HG03432 (cell line): ENCODE results near the gene BMP5.
"Not testable (repeated sequence)": the region's sequence is repeated elsewhere in the genome, so short reads cannot be mapped to it uniquely, and the experiment has no call there.

Source experiments
- ATAC-seq: cut with Tn5 transposase; IDR thresholded peaks from one replicate; pipeline ENCODE4 v1.9.1; 2021; ENCODE audit warnings: mild to moderate bottlenecking, moderate library complexity; ENCODE audit not compliant: unreplicated experiment

Gene BMP5

DNA sequence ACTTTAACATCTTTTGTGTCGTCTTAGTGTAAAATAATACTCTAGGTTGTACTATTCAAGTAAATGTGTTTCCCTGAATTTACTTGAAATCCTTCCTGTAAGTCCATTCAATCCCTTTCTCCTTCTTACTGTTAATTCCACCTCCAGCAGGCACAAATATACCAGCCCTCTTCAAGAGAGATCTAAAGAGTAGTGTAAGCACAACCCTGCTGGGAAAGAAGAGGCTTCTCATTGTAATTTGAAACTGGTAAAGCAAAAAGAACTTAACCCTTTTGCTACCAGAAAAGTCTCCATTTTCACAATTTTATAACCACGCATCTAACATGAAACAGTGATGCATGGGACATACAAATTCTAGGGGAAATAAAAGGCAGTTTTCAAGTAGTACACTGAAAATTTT is at the start of gene BMP5:
Gene BMP5, minus strand, starts transcription at position 191 of the 400 bp plus-strand sequence. CDS start 725 bp downstream, outside the sequence.
- no peak for ATAC-seq

DNA sequence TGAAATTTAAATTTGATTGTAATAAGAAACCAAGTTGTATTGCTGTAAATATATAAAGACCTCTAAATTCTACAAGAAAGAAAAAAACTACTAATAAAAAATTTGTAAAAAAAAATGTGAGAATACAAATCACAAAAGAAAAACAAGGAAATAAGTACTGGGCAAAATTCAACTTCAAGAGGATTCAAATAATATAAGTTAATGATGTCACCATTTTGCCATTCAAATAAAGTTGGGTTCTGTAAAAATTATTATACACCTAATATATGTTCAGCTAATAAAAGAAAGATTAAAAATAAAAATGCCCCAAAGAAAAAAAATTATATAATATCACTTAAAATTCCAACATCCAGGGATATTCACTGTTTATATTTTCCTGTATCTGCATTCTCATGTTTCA is 47.0 kb upstream of the BMP5 start:
- no peak for ATAC-seq

DNA sequence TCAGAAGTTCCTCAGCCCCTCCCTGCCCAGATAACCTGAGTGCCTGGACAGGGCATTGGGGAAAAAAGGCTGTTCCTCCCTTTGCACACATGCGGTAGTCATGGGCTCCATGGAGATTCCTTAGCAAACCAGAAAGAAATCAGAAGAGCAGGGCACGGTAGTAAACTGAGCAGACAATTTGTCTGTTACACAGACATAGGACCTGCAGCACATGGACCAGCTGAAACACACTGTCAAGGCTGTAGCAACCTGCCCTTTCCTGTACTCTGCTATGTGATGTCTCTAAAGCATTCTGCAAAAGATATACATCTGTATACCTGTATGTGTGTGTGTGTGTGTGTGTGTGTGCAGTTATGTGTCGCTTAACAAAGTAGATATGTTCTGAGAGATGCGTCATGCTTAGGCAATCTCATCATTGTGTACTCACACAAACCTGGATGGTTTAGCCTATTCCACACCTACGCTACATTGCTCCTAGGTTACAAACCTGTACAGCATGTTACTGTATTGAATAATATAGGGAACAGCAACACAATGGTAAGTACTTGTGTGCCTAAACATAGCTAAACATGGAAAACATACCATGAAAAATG is 44.4 kb upstream of the BMP5 start:
- ATAC-seq = no peak

DNA sequence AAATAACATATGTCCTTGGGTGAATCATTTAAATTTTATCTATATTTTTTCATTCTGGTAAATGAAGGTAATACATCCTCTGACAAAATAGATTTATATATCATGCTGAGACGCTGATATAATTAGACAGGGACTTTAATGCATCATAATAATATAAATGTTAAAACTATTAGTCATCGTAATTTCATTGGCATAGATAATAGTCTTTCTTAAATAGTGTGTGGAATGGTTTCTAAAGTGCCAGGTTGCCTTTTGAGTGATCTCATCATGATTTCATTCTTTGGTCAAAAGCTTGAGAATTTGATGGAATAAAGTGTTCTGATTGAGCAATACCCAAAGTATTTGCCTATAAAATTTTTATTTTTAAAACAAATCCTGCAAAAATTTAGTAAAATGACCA is 43.2 kb upstream of the BMP5 start:
- no peak for ATAC-seq

DNA sequence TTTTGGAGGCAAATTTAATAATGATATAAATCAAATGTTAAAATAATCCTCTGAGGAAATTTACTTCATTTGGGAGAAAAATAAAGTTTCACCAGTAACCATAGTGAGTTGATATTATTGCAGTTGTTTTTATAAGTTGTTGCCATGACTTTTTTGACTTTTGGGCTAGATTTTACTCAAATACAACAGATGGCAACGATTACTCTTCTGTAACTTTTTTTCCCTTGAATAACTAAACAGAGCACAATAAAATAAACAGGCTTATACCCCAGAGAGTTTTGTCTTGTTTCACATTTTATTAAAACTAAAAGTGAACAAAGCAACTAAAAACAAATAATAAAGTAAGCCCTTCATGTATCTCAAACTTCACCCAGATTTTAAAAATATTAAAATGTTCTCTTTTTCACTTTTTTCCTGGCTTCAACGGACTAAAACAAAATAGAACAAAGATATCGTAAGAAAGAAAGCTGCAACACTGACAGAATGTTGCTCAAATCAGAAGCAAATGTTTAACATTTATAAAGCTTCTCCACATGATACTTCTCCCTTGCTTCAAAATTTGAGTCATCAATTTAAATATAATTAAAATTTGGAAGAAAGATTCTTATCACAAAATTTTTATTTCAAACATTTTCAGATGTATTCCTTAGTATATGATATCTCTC is 42.5 kb upstream of the BMP5 start:
- no peak for ATAC-seq

DNA sequence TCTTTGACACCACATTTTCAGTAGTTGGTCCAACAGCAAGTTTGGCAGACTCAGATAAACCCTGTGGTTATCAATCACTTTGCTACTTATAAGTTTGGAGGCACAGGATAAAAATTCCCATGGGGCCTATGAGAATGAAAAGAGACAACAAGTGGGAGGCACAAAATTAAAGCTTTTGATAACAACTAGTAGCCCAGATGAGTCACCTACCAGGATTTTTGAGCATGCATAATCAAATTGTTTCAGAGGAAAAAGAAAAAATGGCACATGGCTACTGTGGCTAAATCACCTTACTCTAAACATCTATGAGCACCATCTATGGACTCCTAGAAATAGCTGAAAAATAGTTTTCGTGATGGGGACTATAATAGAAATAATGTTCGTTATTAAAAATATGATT is 40.8 kb upstream of the BMP5 start:
- ATAC-seq = no peak

DNA sequence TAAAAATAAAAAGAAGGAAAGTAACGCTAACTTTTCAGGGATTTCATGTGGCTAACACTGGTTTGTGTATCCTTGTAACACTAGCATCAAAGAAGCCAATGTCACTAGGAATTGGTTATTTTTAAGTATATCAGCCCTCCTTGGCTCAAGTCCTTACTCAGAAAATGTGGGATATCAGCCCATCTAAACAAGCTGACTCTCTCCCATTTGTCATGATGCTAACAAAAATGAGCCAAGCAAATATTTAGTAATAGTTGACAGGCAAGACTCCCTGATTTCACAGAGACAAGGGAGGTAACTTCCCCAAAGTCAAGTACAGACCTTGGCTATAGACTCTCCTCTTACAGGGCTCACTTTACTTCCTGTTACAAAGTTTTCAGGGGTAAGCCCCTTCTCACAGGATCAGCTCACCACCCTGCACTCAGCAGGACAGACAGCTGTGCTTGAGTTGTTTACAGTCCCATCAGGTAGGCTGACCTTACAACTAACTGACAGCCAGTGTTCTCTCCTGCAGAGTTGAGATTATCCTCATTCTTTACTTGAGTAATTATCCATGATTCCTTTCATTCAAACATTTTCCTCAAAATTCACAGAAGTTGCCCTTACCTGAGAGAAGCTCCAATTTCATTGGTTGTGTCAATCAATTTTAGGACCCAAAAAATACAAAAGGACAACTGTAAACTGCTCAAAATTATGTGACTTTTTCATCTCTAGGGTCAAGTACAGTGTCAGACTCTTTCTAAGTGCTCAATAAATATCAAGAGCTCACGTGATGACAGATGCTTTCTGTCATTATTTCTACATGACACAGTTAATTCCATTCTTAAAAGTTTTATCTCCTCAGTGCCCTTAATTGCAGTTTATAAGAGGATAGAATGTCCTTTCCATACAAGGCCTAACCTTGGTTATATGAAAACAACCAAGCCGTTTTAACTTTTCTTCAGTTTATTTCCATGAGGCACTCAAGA is 38.1 kb upstream of the BMP5 start:
- ATAC-seq = peak; percentile 96

DNA sequence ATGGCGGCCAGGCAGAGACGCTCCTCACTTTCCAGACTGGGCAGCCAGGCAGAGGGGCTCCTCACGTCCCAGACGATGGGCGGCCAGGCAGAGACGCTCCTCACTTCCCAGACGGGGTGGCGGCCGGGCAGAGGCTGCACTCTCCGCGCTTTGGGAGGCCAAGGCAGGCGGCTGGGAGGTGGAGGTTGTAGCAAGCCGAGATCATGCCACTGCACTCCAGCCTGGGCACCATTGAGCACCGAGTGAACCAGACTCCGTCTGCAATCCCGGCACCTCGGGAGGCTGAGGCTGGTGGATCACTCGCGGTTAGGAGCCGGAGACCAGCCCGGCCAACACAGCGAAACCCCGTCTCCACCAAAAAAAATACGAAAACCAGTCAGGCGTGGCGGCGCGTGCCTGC is 35.1 kb upstream of the BMP5 start:
- not testable (repeated sequence) for ATAC-seq

DNA sequence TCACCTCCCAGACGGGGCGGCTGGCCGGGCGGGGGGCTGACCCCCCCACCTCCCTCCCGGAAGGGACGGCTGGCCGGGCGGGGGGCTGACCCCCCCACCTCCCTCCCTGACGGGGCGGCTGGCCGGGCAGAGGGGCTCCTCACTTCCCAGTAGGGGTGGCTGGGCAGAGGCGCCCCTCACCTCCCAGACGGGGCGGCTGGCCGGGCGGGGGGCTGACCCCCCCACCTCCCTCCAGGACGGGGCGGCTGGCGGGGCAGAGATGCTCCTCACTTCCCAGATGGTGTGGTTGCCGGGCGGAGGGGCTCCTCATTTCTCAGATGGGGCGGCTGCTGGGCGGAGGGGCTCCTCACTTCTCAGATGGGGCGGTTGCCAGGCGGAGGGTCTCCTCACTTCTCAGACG is 34.5 kb upstream of the BMP5 start:
- not testable (repeated sequence) for ATAC-seq

DNA sequence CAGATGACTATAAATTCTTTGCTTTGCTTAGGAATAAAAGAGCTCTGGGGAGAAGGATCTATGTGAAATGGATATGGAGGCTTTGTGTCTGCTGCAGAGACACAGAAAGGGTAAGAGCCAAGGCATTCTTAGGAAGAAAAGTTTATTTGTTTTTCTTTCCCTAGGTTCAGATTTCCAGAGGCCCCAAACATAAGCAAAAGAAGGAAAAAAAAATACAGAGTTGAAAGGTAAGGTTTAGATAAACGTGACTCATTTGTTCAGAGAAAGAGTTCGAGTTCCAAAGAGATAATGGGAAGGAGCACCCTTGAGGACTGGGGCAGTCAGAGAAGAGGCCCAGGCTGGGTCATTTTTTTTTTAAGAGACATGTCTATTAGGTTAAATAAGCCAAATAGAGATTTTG is 27.4 kb upstream of the BMP5 start:
- ATAC-seq = no peak

DNA sequence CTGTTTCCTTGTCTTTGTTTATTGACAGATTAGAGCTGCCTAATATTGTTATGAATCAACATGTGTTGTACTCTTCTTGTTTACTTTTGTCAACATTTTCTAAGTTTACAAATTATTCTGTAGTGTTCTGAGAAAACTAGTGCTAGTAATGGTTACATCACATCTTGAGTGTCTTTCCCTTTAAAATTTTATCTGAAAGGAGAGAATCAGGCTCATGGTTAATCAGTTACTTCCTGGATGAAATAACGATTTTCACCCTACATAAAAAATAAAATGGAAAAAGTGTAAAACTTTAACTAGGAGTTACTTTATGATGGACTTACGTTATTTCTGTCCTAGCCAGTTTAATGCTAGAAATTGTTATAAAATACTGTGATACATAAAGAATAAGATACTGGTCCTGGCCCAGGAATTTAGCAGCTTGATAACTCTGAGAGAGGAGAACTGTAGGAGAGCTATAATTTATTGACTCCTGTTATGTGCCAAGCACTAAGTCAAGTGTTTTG is 26.4 kb upstream of the BMP5 start:
- ATAC-seq = no peak

DNA sequence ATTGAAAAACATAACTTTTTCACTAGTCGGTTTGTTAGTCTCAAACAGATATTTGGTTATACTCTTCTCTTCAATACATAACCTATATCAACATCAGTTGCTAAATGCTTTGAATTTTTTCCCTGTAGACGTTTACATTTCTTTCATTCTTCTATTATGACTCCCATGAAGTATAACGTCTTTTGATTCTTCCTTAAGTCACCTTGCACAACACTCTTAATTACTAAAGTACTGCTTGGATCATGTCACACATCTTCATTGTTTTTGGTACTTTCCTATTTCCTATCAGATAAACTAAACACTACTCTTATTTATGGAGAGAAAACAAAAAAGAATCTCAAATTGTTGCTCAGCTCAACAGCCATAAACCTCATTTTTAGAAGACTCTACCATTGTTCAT is 23.0 kb upstream of the BMP5 start:
- ATAC-seq = no peak

DNA sequence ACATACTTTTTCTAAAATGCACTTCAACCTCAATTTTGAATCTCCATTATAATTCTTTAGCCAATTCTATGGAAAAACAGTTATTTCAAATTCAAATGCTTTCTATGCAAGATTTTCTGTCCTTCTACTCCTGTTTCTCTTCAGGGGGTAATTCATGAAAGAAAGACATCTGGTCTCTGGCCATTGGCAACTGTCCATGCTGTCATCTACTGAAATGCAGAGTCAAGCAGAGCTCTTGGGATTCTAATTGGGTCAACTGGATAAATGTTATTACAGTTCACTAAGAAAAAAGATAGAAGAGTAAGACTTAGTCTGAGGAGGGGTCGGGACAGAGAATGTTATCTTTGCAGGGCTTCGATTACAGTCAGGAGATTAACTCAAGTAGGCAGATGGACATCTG is 22.0 kb upstream of the BMP5 start:
- no peak for ATAC-seq

DNA sequence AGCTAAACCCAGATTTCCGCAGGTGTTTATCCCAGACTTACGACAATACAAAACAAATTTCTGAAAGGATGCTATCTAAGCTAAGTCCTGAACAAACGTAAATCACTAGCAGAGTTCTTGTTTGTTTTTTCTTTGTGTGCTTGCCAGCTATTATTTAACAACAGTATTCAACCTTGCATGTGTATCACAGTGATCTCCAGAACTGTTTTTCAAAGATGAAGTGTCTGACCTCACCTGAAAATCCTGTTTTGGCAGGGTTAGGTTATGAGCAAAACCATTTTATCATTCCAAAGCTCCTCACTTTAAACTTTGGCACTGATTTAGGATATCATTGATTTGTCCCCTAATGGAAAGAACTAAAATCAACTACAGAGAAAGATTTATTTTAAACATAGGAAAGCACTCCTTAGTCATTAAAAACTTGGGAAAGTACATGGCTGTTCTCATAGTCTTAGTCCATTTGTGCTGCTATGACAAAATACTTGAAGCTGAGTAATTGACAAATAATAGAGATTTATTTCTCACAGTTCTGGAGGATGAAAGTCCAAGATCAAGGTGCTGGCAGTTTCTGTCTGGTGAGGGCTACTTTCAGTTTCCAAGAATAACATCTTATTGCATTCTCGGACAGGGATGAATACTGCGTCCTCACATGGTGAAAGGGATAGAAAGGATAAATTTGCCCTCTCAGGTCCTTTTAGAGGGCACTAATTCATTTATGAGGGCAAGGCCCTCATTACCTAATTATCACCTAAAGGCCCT is 20.8 kb upstream of the BMP5 start:
- ATAC-seq = no peak

DNA sequence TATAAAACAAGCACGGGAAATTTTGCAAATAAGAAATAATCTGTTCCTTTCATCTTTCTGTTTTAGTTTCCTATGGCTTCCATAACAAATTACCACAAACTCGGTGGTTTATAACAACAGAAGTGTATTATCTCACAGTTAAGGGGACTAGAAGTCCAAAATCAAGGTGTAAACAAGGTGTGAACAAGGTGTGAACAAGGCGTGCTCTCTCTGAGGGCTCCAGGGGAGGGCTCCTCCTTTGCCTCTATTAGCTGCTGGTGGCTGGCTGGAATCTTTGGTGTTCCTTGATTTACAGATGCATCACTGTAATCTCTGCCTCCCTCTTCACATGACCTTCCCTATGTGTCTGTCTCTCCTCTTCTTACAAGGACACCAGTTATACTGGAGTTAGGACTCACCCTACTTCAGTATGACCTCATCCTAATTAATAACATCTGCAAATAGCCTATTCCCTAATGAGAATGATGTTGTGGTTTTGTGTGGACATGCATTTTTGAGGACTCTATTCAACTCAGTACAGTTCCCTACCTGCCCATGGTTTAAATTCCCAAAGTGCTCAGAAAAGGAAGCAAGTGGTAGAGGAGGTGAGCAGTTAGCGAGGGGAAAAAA is 17.5 kb upstream of the BMP5 start:
- no peak for ATAC-seq

DNA sequence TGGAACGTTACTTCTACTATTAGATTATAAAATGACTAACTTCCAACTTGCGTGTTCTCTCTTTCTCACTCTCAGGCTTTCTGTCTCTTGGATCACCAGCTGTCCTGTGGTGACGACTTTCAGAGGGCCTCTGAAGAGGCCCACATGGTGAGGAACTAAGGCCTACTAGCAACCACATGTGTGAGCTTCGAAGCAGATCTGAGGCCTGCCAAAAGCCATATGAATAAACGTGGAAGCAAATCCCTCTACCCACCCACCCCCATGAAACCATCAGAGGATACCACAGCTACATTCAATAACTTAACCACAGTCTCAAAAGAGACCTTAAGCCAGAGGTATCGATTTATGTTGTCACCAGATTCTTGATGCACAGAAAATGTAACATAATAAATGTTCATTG is 13.5 kb upstream of the BMP5 start:
- peak; percentile 51 for ATAC-seq

DNA sequence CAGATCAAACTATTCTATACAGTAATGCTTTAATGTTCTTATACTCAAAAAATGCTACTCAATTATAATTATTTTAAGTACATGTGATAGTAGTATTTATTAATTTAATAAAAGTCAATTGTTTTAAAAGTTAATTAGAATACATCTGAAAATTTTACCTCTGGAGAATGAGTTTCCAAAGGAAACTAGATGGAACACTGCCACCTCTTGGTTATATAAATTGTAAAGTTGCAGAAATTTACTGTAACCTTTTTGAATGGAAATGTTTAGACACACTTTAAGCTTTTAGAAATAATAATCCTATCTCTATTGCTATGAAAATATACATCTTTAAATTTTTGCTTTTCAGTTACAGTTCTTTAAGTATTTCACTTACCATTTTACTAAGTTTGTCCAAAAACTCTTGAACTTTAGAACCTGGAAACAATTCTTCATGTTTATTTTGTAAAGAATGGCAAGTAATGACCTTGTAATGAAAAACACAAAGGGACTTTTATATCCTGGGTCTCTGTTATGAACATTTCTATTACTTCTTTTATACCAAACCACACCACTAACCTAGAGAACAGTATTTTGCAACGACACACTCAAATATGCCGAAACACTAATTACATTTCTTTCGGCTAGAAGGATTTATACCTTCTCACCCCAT is 10.9 kb upstream of the BMP5 start:
- no peak for ATAC-seq

DNA sequence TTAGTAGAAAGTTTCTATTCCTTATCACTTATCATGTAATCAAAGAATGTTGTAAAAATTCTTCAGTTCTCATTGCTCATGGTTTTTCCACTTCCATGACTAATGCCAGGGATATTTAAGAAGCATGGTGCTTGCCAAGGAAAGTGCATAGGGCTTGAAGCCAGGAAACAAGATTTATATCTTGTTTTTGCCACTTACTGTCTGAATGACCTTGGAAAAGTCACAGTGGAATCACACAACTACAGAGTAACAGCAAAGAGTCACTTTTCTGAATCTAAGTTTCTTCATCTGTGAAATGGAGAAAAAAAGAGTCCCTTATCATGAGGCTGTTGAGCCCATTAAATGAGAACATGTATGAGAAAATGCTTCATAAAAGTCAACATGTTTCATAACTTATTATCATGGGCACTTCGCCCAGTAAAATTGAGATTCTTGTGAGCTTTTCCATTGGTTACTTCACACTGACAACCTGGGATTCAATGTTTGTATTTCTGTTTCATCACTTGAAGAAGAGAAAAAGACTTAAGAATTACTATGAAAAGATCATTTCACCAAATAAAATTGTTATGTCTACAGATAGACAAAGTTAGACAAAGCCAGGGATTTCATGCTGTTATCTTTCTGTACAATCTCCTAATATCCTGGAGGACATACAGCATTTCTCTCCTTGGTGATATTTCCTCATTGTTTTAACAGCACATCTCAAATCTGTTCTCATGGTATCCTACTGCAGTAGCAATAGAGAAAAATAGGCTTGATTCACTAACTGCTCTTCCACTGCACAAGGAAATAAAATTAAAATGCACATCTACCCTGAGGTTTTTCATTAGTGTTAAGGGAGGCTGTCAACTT is 7.6 kb upstream of the BMP5 start:
- ATAC-seq = no peak

DNA sequence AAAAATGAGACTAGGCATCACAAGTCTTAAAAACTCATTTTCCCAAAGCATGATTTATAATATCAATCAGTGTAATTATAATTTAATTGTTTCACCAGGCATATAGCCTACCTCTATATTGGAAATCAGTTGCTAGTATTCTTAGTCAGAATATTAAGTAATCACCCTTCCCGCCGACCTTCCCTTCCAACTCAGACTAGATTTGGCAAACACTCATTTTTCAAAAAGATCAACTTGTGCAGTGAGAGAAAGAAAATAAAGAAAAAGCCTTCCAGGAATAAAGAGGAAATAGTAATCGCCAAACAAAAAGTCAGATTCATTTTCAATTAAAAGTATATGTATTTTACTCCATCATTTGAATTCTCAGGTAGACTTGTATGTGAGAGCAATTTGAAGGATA is 1.9 kb upstream of the BMP5 start:
- no peak for ATAC-seq
